Adrenal gland (tissue), 5 donors: ENCODE data around the gene ACE2.

ENCODE experiments used
- POLR2A ChIP-seq, 2 donors: fragments of 450-650 bp; IDR thresholded peaks; one replicate each; pipeline ENCODE4 v1.6.1; 2017; ENCODE audit warnings: antibody characterized with exemption in 2 of 2, mild to moderate bottlenecking in 2 of 2, moderate library complexity in 1 of 2
- TF ChIP-seq, protein P1 (sequence below), 6 experiments: fragments of 450-650 bp in 4 of 6; fragments of 200-600 bp in 2 of 6; sonication (generic) in 1 of 6; IDR thresholded peaks; 1 replicate in 5 of 6; 2 replicates in 1 of 6; pipeline versions ENCODE4 v1.5.1 to v1.8.0; 2016 to 2021; ENCODE audit warnings: antibody characterized with exemption in 6 of 6, mild to moderate bottlenecking in 2 of 6, moderate library complexity in 1 of 6
- donor health status: DM: no; HTN: no; CAD: no.

DNA sequence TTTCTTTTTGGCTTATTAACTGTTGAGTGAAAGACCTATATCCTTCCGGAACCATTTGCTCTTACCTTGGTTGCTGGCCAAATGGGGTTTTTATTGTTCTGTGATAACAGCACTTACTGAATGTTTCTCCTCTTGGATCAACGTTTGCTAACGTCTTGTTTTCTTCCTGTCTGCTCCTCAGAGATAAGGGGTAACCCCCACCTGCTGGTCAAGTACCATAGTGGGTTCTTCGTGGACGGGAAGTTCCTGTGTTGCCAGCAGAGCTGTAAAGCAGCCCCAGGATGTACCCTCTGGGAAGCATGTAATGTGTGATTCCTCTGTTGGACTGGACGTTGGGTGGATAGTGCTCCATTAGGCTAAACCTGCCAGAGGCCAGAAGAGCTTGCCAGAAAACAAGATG, 84.8 kb downstream of the ACE2 start:
- TF ChIP-seq, protein P1, sequence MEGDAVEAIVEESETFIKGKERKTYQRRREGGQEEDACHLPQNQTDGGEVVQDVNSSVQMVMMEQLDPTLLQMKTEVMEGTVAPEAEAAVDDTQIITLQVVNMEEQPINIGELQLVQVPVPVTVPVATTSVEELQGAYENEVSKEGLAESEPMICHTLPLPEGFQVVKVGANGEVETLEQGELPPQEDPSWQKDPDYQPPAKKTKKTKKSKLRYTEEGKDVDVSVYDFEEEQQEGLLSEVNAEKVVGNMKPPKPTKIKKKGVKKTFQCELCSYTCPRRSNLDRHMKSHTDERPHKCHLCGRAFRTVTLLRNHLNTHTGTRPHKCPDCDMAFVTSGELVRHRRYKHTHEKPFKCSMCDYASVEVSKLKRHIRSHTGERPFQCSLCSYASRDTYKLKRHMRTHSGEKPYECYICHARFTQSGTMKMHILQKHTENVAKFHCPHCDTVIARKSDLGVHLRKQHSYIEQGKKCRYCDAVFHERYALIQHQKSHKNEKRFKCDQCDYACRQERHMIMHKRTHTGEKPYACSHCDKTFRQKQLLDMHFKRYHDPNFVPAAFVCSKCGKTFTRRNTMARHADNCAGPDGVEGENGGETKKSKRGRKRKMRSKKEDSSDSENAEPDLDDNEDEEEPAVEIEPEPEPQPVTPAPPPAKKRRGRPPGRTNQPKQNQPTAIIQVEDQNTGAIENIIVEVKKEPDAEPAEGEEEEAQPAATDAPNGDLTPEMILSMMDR (IDR thresholded peaks at IDR 0.05) = no peak
- TF ChIP-seq POLR2A (IDR thresholded peaks at IDR 0.05) = no peak
